LNCaP clone FGC (cell line): ENCODE measurements around the gene LRRC4C.

Source experiments
- DNase-seq: peaks from one replicate; pipeline ENCODE4 v3.0.0-alpha.2; 2011; ENCODE audit warnings: low read depth
- H3K4me3 ChIP-seq: 2 replicates; pipeline ENCODE4 v1.5.1; 2011; ENCODE audit warnings: mild to moderate bottlenecking, low read depth, low read length, control low read depth
- CTCF ChIP-seq: IDR thresholded peaks from 2 replicates; pipeline ENCODE4 v1.5.1; 2012; ENCODE audit warnings: mild to moderate bottlenecking; ENCODE audit not compliant: control insufficient read depth, insufficient read depth; ENCODE audit errors: extremely low read depth

Gene LRRC4C

GRCh38 chr11:41307296-41308080, 152.0 kb downstream of the LRRC4C start:
- no peak for DNase-seq
- TF ChIP-seq CTCF: no peak
- no peak overlapping the region for H3K4me3 ChIP-seq

GRCh38 chr11:41306431-41306830, 153.0 kb downstream of the LRRC4C start:
- no peak for DNase-seq
- TF ChIP-seq CTCF: no peak
- H3K4me3 ChIP-seq: no peak overlapping the region

DNA sequence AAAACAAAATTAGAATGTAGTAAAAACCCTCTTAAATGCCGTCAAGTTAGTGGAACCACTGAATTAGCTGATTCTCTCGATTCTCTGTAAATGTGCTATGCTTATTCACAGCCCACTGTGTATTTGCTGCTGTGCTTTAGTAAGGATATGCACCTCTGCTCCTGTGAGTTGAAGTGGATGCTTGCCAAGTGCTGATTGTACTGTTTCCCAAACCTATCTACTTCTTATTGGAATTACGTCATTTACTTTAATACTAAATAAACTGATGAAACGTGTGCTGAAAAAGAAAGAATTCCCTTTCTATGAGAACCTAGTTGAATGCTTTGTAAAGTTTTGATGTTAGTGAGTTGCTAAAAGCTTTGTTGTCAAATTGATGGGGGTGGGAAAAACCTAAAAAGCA, 158.4 kb downstream of the LRRC4C start:
- TF ChIP-seq CTCF: no peak

GRCh38 chr11:41289408-41289807, 170.0 kb downstream of the LRRC4C start:
- H3K4me3 ChIP-seq: no peak overlapping the region
- no peak for DNase-seq
- TF ChIP-seq CTCF: no peak

More for the DNA sequence above, 158.4 kb downstream of the LRRC4C start:
- H3K4me3 ChIP-seq: no peak overlapping the region
- peak; percentile 53 for DNase-seq

- no peak for DNase-seq
- H3K4me3 ChIP-seq: no peak overlapping the region
- TF ChIP-seq CTCF: no peak
Observed at GRCh38 chr11:41286751-41287150, 172.7 kb downstream of the LRRC4C start.

GRCh38 chr11:41284354-41284753, 175.1 kb downstream of the LRRC4C start:
- no peak overlapping the region for H3K4me3 ChIP-seq
- DNase-seq: no peak
- no peak for TF ChIP-seq CTCF

- DNase-seq: peak; percentile 86
- no peak for TF ChIP-seq CTCF
- no peak overlapping the region for H3K4me3 ChIP-seq
Observed at GRCh38 chr11:41283191-41283930, 176.1 kb downstream of the LRRC4C start.
